Panc1 (cell line): ENCODE measurements around the gene HMGCS2. TPM values are rescaled to one million over a fixed set of nuclear protein-coding genes. Genes with fewer than 3 reads are reported as not detected.
"Not testable (repeated sequence)": the region's sequence is repeated elsewhere in the genome, so short reads cannot be mapped to it uniquely, and the experiment has no call there.

Experiments
- ATAC-seq: fragments of 200-7000 bp; cut with Tn5 transposase; 2 replicates; pipeline ENCODE4 v1.9.1; 2020; ENCODE audit warnings: mild to moderate bottlenecking, moderate library complexity
- BruUV-seq: library from RNA; stranded (reverse); fragments of 400-500 nt; replicated peaks from 2 replicates; lab custom pipeline; 2021; lab: Mats Ljungman, UMichigan
- CTCF ChIA-PET: fragments of 300-600 bp; sonication (Branson Sonifier 250); formaldehyde crosslinking; loops from one replicate; lab custom pipeline; 2022; ENCODE audit warnings: antibody characterized with exemption; lab: Charles Lee
- POLR2A ChIA-PET: fragments of 300-600 bp; sonication (Branson Sonifier 250); formaldehyde crosslinking; loops from one replicate; lab custom pipeline; 2022; ENCODE audit warnings: antibody characterized with exemption; lab: Charles Lee
- DNase-seq: peaks from one replicate; pipeline ENCODE4 v3.0.0-alpha.2; 2010; ENCODE audit warnings: low read depth, low spot score
- H3K27ac ChIP-seq: 2 replicates; pipeline ENCODE4 v1.5.1; 2011; ENCODE audit warnings: mild to moderate bottlenecking, low read length, inconsistent platforms
- H3K27me3 ChIP-seq: fragments of 200-500 bp; sonication (Bioruptor generic); 2 replicates; pipeline ENCODE4 v1.6.0; 2014; ENCODE audit warnings: low read length, inconsistent platforms; ENCODE audit not compliant: control insufficient read depth, insufficient read depth
- H3K36me3 ChIP-seq: fragments of 200-500 bp; sonication (Bioruptor generic); 2 replicates; pipeline ENCODE4 v1.5.1; 2014; ENCODE audit warnings: inconsistent platforms, mild to moderate bottlenecking, low read length, moderate library complexity; ENCODE audit not compliant: control insufficient read depth, insufficient read depth
- H3K4me1 ChIP-seq: 2 replicates; pipeline ENCODE4 v1.5.1; 2011; ENCODE audit warnings: inconsistent platforms, mild to moderate bottlenecking, low read length, moderate library complexity; ENCODE audit not compliant: control insufficient read depth, insufficient read depth
- H3K4me3 ChIP-seq, 2 experiments: 2 replicates each; pipeline ENCODE4 v1.5.1; 2011 to 2012; ENCODE audit warnings: low read depth in 2 of 2, low read length in 2 of 2, mild to moderate bottlenecking in 2 of 2, inconsistent platforms in 1 of 2, moderate library complexity in 1 of 2
- H3K9me3 ChIP-seq: fragments of 200-500 bp; sonication (Bioruptor generic); 2 replicates; pipeline ENCODE4 v1.5.1; 2014; ENCODE audit warnings: low read depth, mild to moderate bottlenecking, inconsistent platforms, low read length, moderate library complexity; ENCODE audit not compliant: control insufficient read depth, insufficient read depth
- POLR2AphosphoS5 ChIP-seq: IDR thresholded peaks from 2 replicates; pipeline ENCODE4 v1.6.1; 2012; ENCODE audit warnings: mild to moderate bottlenecking, low read depth, low read length, moderate library complexity
- SIN3A ChIP-seq: IDR thresholded peaks from 2 replicates; pipeline ENCODE4 v1.6.1; 2012; ENCODE audit warnings: low read depth, mild to moderate bottlenecking, low read length, moderate library complexity, borderline replicate concordance; ENCODE audit not compliant: insufficient read depth
- TCF7L2 ChIP-seq: IDR thresholded peaks from 2 replicates; pipeline ENCODE4 v1.6.1; 2011; ENCODE audit warnings: mild to moderate bottlenecking, low read depth, low read length, inconsistent platforms
- in situ Hi-C: cut with HindIII; loops from 2 replicates; pipeline ENCODE4 v1.10.0; 2016; ENCODE audit warnings: low sequenced_read_pairs, low pct_unique_long_range_greater_than_20kb
- intact Hi-C: fragments of 100-400 bp; cut with micrococcal nuclease; formaldehyde crosslinking; loops from one replicate; pipeline ENCODE4 v1.10.0; 2022; ENCODE audit not compliant: unreplicated experiment
- total RNA-seq: library from RNA; stranded (reverse); gene quantifications from one replicate; pipeline ENCODE4 v1.2.1, GENCODE V29; 2021; ENCODE audit not compliant: unreplicated experiment
- TF ChIP-seq, protein P1 (sequence below): fragments of 450-650 bp; IDR thresholded peaks from 2 replicates; pipeline ENCODE4 v1.5.1; 2017; ENCODE audit warnings: mild to moderate bottlenecking
- TF ChIP-seq, protein P2 (sequence below), 2 experiments: IDR thresholded peaks; 2 replicates each; pipeline ENCODE4 v1.6.1; 2011 to 2012; ENCODE audit warnings: low read depth in 2 of 2, control low read depth in 1 of 2, low read length in 1 of 2, mild to moderate bottlenecking in 1 of 2, moderate library complexity in 1 of 2; ENCODE audit not compliant: insufficient read depth in 1 of 2

HMGCS2 gene
- total RNA-seq, 1 experiment from 2014 or later = 0.33 TPM

DNA sequence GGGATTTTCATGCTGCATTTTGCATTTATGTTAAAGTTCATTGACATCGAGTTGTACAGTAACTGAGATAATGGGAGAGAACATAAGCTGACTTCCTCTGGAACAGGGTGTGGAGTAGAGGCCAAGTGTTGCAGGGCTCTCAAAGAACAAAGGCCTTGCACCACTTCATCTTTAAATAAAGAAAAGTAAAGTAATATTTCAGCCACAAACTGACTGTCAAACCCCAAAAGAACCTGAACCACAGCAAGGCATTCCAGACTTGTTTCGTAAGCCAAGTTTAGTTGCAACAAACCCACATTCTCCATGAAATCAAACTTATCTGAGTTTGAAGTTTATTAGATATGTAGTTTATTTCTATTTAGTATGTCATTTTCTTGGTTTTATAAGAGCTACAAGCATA, 19.1 kb upstream of the HMGCS2 start:
- no peak overlapping the region for H3K4me3 ChIP-seq
- intact Hi-C loops (no loop called here), in situ Hi-C loops (no loop called here)
- peaks cover 13% of the 10 kb centered on the region; the same call in 1 of the 2 replicates for H3K27me3 ChIP-seq
- ChIA-PET POLR2A (interaction anchor here (0.6 kb wide), 1 partner anchor 73 kb away, joined by 3 read pairs; no protein-coding TSS in a partner anchor), CTCF (no interaction called here)
- BruUV-seq = no TSS peak
- H3K9me3 ChIP-seq = no peaks in the 10 kb centered on the region
- H3K27ac ChIP-seq = no peak overlapping the region
- H3K36me3 ChIP-seq = no peaks in the 10 kb centered on the region
- ATAC-seq (no peak), DNase-seq (no peak)
- no peaks in the 10 kb centered on the region for H3K4me1 ChIP-seq
- TF ChIP-seq POLR2AphosphoS5 = no peak
- TF ChIP-seq, protein P1, sequence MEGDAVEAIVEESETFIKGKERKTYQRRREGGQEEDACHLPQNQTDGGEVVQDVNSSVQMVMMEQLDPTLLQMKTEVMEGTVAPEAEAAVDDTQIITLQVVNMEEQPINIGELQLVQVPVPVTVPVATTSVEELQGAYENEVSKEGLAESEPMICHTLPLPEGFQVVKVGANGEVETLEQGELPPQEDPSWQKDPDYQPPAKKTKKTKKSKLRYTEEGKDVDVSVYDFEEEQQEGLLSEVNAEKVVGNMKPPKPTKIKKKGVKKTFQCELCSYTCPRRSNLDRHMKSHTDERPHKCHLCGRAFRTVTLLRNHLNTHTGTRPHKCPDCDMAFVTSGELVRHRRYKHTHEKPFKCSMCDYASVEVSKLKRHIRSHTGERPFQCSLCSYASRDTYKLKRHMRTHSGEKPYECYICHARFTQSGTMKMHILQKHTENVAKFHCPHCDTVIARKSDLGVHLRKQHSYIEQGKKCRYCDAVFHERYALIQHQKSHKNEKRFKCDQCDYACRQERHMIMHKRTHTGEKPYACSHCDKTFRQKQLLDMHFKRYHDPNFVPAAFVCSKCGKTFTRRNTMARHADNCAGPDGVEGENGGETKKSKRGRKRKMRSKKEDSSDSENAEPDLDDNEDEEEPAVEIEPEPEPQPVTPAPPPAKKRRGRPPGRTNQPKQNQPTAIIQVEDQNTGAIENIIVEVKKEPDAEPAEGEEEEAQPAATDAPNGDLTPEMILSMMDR = no peak
- no peak for TF ChIP-seq TCF7L2
- TF ChIP-seq, protein P2, sequence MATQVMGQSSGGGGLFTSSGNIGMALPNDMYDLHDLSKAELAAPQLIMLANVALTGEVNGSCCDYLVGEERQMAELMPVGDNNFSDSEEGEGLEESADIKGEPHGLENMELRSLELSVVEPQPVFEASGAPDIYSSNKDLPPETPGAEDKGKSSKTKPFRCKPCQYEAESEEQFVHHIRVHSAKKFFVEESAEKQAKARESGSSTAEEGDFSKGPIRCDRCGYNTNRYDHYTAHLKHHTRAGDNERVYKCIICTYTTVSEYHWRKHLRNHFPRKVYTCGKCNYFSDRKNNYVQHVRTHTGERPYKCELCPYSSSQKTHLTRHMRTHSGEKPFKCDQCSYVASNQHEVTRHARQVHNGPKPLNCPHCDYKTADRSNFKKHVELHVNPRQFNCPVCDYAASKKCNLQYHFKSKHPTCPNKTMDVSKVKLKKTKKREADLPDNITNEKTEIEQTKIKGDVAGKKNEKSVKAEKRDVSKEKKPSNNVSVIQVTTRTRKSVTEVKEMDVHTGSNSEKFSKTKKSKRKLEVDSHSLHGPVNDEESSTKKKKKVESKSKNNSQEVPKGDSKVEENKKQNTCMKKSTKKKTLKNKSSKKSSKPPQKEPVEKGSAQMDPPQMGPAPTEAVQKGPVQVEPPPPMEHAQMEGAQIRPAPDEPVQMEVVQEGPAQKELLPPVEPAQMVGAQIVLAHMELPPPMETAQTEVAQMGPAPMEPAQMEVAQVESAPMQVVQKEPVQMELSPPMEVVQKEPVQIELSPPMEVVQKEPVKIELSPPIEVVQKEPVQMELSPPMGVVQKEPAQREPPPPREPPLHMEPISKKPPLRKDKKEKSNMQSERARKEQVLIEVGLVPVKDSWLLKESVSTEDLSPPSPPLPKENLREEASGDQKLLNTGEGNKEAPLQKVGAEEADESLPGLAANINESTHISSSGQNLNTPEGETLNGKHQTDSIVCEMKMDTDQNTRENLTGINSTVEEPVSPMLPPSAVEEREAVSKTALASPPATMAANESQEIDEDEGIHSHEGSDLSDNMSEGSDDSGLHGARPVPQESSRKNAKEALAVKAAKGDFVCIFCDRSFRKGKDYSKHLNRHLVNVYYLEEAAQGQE (IDR thresholded peaks at IDR 0.05; ENCODE audit: insufficient read depth in 1 of 2, low read depth in 2 of 2, low read length in 1 of 2) = no peak
- TF ChIP-seq SIN3A = no peak

DNA sequence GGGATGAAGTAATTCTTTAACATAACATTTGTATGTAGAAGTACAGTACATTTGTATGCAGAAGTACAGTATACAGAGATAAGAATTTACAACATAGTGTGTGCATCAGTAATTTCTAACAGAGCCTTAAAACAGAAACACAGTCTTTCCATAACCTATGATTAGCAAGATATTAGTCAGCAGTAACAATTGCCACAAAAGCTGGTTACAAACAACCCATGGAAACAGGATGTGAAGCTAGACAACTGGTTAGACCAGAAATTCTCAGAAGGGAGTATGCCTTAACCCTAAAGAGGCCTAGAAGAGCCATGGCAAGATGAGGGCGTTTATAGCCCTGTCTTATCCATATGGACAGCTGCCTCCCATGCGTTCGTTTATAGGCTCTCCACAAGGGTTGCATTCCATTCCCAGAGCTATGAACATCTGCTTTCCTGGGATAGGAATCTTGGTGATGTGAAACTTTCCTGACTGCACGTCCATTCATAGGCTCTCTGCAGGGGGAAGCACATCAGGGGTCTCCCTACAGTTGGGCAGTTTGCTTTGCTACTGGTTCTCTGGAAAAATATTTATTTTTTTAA, 17.9 kb upstream of the HMGCS2 start:
- intact Hi-C loops, H3K36me3 ChIP-seq, BruUV-seq, DNase-seq, H3K4me1 ChIP-seq, CTCF ChIA-PET, in situ Hi-C loops, H3K9me3 ChIP-seq, POLR2A ChIA-PET, H3K4me3 ChIP-seq, ATAC-seq, H3K27ac ChIP-seq: not testable (repeated sequence)
- H3K27me3 ChIP-seq = peaks cover 13% of the 10 kb centered on the region; the same call in 1 of the 2 replicates

DNA sequence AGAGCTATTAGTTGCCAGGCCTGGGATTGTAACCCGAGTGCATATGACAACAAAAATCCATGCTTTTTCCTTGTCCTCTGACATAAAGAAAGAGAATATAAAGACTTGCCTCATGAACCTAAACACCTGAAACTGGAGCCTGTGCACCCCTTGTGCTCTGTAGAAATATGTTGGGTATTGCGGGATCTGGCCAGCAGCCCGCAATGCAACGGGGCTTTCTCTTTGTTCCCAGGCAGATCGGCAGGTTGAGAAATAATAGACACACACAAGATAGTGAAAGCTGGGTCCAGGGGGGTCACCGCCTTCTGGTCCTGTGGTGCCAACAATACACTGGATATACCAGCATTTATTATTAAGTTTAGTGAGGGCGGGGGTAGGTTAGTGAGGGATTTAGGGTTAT, 17.3 kb upstream of the HMGCS2 start:
- H3K27ac ChIP-seq, H3K36me3 ChIP-seq, in situ Hi-C loops, POLR2A ChIA-PET, ATAC-seq, DNase-seq, CTCF ChIA-PET, H3K4me1 ChIP-seq, H3K4me3 ChIP-seq, intact Hi-C loops, BruUV-seq, H3K9me3 ChIP-seq: not testable (repeated sequence)
- peaks cover 17% of the 10 kb centered on the region for H3K27me3 ChIP-seq
